HG02884 (cell line): Measurements from ENCODE around the gene RASSF1.
"Not testable (repeated sequence)": the region's sequence is repeated elsewhere in the genome, so short reads cannot be mapped to it uniquely, and the experiment has no call there.

ENCODE experiments used
- ATAC-seq: cut with Tn5 transposase; IDR thresholded peaks from one replicate; pipeline ENCODE4 v1.9.1; 2021; ENCODE audit warnings: mild to moderate bottlenecking, moderate library complexity; ENCODE audit not compliant: unreplicated experiment

Gene RASSF1

DNA sequence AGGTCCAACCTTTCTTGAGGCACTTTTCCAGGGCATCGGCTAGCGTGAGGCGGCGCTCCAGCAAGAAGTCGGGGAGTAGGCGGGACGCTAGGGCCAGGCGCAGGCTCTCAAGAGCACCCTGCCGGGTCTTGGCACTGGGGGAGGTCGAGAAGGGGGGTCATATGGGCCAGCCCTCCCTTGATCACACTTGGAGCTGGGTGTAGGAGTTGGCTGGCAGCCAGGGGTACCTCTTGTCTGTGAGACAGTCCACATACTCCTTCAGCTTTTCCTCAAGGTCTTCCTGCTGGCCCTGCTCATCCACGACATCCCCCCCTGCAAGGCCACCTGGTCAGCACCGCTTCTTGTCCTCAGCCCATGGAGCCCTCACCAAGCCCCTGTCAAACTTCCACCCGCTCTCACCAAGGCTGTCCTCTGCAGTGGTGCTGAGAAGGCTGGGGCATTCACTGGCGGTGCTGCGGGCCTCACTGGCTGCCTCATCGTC is 50.4 kb downstream of the RASSF1 start:
- no peak for ATAC-seq

DNA sequence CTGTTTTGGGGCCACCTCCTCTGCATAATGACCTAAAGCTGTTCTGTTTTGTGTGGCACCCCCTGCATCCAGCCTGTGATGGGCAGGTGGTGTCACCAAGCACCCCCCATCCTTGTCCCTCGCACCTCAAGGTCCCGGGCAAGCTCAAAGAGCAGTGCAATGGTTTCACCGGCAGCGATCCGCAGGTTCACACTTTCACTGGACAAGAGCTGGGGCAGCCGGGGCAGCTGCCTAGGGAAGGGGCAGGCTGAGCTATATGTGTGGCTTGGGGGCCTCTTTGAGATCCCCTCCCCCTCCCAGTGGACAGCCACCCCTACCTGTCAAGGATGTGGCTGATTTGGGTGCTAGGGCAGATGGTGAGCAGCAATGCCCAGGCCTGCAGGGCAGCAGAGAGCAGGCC is 51.5 kb downstream of the RASSF1 start:
- ATAC-seq = no peak

DNA sequence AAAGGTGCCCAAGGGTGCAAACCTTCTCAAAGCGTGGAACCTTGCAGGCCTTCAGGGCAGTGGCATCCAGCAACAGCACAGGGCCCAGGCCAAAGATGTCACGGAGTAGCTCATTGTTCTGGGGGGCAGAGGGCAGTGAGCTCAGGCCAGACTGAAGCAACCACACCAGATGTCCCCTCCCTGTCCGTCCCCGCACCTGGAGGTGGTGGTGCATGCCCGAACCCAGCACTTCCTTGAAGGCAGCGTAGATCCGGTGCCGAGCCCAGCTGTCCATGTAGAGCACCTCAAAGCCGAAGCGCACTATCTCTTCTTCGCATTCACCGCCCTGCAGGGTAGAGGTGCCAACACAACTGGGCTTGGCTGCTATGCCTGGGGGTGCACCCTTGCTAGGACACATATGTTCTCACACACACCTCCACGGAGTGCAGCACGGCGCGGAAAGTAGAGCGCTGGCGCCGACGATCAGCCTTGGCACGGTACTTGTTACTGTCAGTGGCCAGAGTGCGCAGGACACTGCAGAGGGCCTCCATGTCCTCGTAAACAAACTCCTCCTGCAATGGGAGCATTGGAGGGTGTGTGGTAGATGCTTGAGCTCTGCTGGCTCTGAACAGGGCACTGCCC is 52.1 kb downstream of the RASSF1 start:
- no peak for ATAC-seq

DNA sequence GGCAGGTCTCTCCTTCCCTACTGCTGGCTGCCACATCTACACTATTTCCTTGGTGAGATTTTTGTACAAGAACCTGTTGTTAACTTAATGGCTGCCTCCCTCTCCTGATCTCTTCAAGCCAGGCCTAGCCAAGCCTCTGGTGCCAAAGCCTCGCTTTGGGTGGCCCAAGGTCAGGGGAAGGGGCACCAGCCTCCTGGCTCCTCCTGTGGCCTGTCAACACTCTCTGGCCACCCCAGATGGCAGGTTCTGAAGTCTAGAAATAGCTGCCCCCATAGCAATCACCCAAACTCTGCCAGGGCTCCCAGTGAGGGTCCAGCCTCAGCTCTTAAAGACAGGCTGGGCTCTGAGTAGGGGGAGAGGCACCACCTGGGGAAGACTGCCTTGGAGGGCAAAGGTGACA is 53.4 kb downstream of the RASSF1 start:
- no peak for ATAC-seq

DNA sequence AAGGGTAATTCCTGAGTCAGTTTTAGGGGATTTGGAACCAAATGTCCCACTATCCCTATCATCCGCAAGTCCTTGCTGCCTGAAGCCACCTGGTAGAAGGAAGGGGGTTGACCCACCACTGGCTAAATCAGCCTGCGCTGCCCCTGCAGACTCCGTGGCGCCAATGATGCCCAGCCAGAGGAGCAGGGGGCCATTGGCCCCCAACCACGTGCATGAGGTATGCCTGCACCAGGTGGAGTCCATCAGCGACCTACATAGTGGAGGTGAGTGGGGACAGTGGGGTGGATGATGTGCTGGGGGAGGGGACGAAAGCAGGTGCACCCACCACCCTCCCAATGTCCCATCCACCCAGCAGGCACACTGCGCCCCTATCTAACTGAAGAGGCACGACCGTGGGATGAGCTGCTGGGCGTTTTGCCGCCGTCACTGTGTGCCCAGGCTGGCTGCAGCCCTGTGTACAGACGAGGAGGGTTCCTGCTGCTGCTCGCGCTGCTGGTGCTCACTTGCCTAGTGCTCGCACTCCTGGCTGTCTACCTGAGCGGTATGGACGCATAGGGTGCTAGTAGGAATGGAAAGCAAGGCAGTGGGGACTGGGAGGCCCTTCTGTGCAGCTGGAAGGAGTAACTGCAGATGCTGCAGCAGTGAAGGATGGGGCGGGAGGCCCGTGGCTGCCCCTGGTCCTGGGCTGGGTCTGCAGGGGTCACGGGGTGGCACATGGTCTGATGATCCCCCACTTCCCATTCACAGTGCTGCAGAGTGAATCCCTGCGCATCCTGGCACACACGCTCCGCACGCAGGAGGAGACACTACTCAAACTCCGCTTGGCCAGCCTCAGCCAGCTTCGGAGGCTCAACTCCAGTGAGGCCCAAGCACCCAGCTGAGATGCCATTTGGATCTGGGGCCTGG is 54.1 kb downstream of the RASSF1 start:
- ATAC-seq = no peak

DNA sequence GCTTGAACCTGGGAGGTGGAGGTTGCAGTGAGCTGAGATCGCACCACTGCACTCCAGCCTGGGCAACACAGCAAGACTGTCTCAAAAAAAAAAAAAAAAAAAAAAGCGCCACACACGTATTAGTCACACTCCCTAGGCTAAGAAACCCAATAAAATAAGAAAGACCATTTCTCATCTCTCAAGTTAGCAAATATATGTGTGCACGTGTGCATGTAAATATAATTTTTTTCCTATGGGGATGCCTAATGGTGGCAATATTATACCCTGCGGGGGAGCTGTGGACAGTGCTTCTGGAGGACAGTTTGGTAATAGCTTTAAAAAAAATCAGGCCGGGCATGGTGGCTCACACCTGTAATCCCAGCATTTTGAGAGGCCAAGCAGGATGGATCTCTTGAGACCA is 56.5 kb downstream of the RASSF1 start:
- ATAC-seq = not testable (repeated sequence)
